GM12878 (cell line): ENCODE data around the gene RBM18.

Experiments
- KDM1A ChIP-seq: fragments of 200-600 bp; sonication (generic); IDR thresholded peaks from 2 replicates; pipeline ENCODE4 v1.6.1; 2016; ENCODE audit warnings: borderline replicate concordance
- MAX ChIP-seq: IDR thresholded peaks from 2 replicates; pipeline ENCODE4 v1.6.1; 2012; ENCODE audit warnings: low read depth, low read length, improper control_type of control experiment
- POLR2AphosphoS5 ChIP-seq: IDR thresholded peaks from 2 replicates; pipeline ENCODE4 v1.6.1; 2011; ENCODE audit warnings: mild to moderate bottlenecking, low read length, inconsistent platforms
- RCOR1 ChIP-seq: conservative IDR thresholded peaks from 2 replicates; pipeline ENCODE4 v1.6.1; 2012; ENCODE audit warnings: low read depth, low read length, improper control_type of control experiment
- RELA ChIP-seq: fragments of 450-650 bp; IDR thresholded peaks from 2 replicates; pipeline ENCODE4 v1.8.0; 2014; ENCODE audit warnings: borderline replicate concordance; ENCODE audit not compliant: partially characterized antibody
- SP1 ChIP-seq: IDR thresholded peaks from one replicate; pipeline ENCODE4 v1.6.1; 2011; ENCODE audit warnings: low read depth, low read length
- TF ChIP-seq, protein P1 (sequence below), 3 experiments: IDR thresholded peaks in 2 of 3; conservative IDR thresholded peaks in 1 of 3; 2 replicates each; pipeline ENCODE4 v1.5.1; 2011; ENCODE audit warnings: low read depth in 3 of 3, low read length in 3 of 3, mild to moderate bottlenecking in 3 of 3, control low read depth in 2 of 3, moderate library complexity in 2 of 3, inconsistent platforms in 1 of 3, mixed read lengths in 1 of 3; ENCODE audit not compliant: control insufficient read depth in 2 of 3, insufficient read depth in 1 of 3; ENCODE audit errors: extremely low read depth in 1 of 3

GRCh38 chr9:122212473-122213004 lies 52.1 kb downstream of the RBM18 start:
- no peak for TF ChIP-seq KDM1A
- TF ChIP-seq MAX: no peak
- no peak for TF ChIP-seq SP1
- TF ChIP-seq, protein P1, sequence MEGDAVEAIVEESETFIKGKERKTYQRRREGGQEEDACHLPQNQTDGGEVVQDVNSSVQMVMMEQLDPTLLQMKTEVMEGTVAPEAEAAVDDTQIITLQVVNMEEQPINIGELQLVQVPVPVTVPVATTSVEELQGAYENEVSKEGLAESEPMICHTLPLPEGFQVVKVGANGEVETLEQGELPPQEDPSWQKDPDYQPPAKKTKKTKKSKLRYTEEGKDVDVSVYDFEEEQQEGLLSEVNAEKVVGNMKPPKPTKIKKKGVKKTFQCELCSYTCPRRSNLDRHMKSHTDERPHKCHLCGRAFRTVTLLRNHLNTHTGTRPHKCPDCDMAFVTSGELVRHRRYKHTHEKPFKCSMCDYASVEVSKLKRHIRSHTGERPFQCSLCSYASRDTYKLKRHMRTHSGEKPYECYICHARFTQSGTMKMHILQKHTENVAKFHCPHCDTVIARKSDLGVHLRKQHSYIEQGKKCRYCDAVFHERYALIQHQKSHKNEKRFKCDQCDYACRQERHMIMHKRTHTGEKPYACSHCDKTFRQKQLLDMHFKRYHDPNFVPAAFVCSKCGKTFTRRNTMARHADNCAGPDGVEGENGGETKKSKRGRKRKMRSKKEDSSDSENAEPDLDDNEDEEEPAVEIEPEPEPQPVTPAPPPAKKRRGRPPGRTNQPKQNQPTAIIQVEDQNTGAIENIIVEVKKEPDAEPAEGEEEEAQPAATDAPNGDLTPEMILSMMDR (IDR thresholded peaks at IDR 0.05 in 2 of 3, conservative IDR thresholded peaks at IDR 0.05 in 1 of 3; ENCODE audit: control insufficient read depth in 2 of 3, extremely low read depth in 1 of 3, insufficient read depth in 1 of 3, low read depth in 3 of 3, low read length in 3 of 3): no peak
- no peak for TF ChIP-seq POLR2AphosphoS5
- TF ChIP-seq RELA: no peak
- no peak for TF ChIP-seq RCOR1
